ENCODE results near the gene MEF2D.

Gene MEF2D

GRCh38 chr1:156467385-156467784 is 33.2 kb downstream of the MEF2D start:
- no peak for DNase-seq

GRCh38 chr1:156465747-156466365 is 34.7 kb downstream of the MEF2D start:
- no peak for DNase-seq

GRCh38 chr1:156464825-156465452 is 35.6 kb downstream of the MEF2D start:
- DNase-seq, result no peak

- no peak for DNase-seq
These were observed 36.2 kb downstream of the MEF2D start for GRCh38 chr1:156464335-156464734.

GRCh38 chr1:156463874-156464273 is 36.7 kb downstream of the MEF2D start:
- no peak for DNase-seq

GRCh38 chr1:156462954-156463795 is 37.4 kb downstream of the MEF2D start:
- no peak for DNase-seq

- DNase-seq, result no peak
These were observed 38.6 kb downstream of the MEF2D start for GRCh38 chr1:156461781-156462647.

GRCh38 chr1:156461109-156461508 is 39.5 kb downstream of the MEF2D start:
- DNase-seq, result no peak

- DNase-seq, result no peak
These were observed 40.0 kb downstream of the MEF2D start for GRCh38 chr1:156460525-156460924.

- DNase-seq, result no peak
These were observed 42.4 kb downstream of the MEF2D start for GRCh38 chr1:156458181-156458503.

GRCh38 chr1:156456625-156457465 is 43.7 kb downstream of the MEF2D start:
- peak; percentile 89 to 91 for DNase-seq

- no peak for DNase-seq
These were observed 45.2 kb downstream of the MEF2D start for GRCh38 chr1:156455362-156455761.

- no peak for DNase-seq
These were observed 47.7 kb downstream of the MEF2D start for GRCh38 chr1:156452907-156453306.

GRCh38 chr1:156451505-156452160 is 48.9 kb downstream of the MEF2D start:
- no peak for DNase-seq

- DNase-seq, result no peak
These were observed 52.2 kb downstream of the MEF2D start for GRCh38 chr1:156448134-156448967.

- DNase-seq, result peak; percentile 34 to 72
These were observed 54.7 kb downstream of the MEF2D start for GRCh38 chr1:156445789-156446263.

- DNase-seq, result no peak
These were observed 56.1 kb downstream of the MEF2D start for GRCh38 chr1:156444407-156445001.

GRCh38 chr1:156443286-156443685 is 57.3 kb downstream of the MEF2D start:
- no peak for DNase-seq

- DNase-seq, result no peak
These were observed 59.7 kb downstream of the MEF2D start for GRCh38 chr1:156440654-156441437.

Data from SW 1271 (cell line).